Caco-2 (cell line): Measurements from ENCODE around the gene RALGAPA2. TPM values are rescaled to one million over a fixed set of nuclear protein-coding genes. Genes with fewer than 3 reads are reported as not detected.

ENCODE experiments used
- BruUV-seq: library from RNA; stranded (reverse); fragments of 400-500 nt; replicated peaks from 2 replicates; lab custom pipeline; 2021; lab: Mats Ljungman, UMichigan
- CTCF ChIA-PET: fragments of 300-600 bp; sonication (Branson Sonifier 250); formaldehyde crosslinking; loops from one replicate; lab custom pipeline; 2022; ENCODE audit warnings: antibody characterized with exemption; lab: Charles Lee
- POLR2A ChIA-PET: fragments of 300-600 bp; sonication (Branson Sonifier 250); formaldehyde crosslinking; loops from one replicate; lab custom pipeline; 2022; ENCODE audit warnings: antibody characterized with exemption; lab: Charles Lee
- DNase-seq, 2 experiments: peaks; one replicate each; pipeline versions ENCODE4 v3.0.0 to v3.0.0-alpha.2; 2020 to 2022
- H3K27me3 ChIP-seq: replicated peaks from 2 replicates; pipeline ENCODE4 v1.6.0; 2011; ENCODE audit warnings: low read length; ENCODE audit not compliant: control insufficient read depth, insufficient read depth
- H3K36me3 ChIP-seq: 2 replicates; pipeline ENCODE4 v1.5.1; 2011; ENCODE audit warnings: low read length; ENCODE audit not compliant: control insufficient read depth, insufficient read depth
- H3K4me1 ChIP-seq: fragments of 250-450 bp; sonication (Bioruptor Pico); 2 replicates; pipeline ENCODE4 v1.5.1; 2020; ENCODE audit warnings: mild to moderate bottlenecking
- H3K4me3 ChIP-seq: 2 replicates; pipeline ENCODE4 v1.5.1; 2011; ENCODE audit warnings: low read depth, mild to moderate bottlenecking, control low read depth, low read length
- H3K9me3 ChIP-seq: fragments of 250-450 bp; sonication (Bioruptor Pico); 2 replicates; pipeline ENCODE4 v1.5.1; 2020; ENCODE audit warnings: mild to moderate bottlenecking, moderate library complexity
- H3K27ac Mint-ChIP-seq: one replicate; pipeline ENCODE4 v1.8.0; 2022; ENCODE audit warnings: mixed read lengths; ENCODE audit not compliant: unreplicated experiment
- H3K27me3 Mint-ChIP-seq: one replicate; pipeline ENCODE4 v1.8.0; 2022; ENCODE audit warnings: mixed read lengths; ENCODE audit not compliant: insufficient read depth, unreplicated experiment
- H3K36me3 Mint-ChIP-seq: one replicate; pipeline ENCODE4 v1.8.0; 2022; ENCODE audit warnings: mild to moderate bottlenecking, mixed read lengths; ENCODE audit not compliant: insufficient read depth, unreplicated experiment
- H3K4me1 Mint-ChIP-seq: one replicate; pipeline ENCODE4 v1.8.0; 2022; ENCODE audit warnings: low read depth, mixed read lengths; ENCODE audit not compliant: unreplicated experiment
- H3K4me3 Mint-ChIP-seq: one replicate; pipeline ENCODE4 v1.8.0; 2022; ENCODE audit warnings: mild to moderate bottlenecking, moderate library complexity, mixed read lengths; ENCODE audit not compliant: unreplicated experiment
- H3K9me3 Mint-ChIP-seq: one replicate; pipeline ENCODE4 v1.8.0; 2022; ENCODE audit warnings: mixed read lengths; ENCODE audit not compliant: unreplicated experiment
- CTCF ChIP-seq, 2 experiments: fragments of 200-600 bp in 1 of 2; IDR thresholded peaks; 1 replicate in 1 of 2; 2 replicates in 1 of 2; pipeline versions ENCODE4 v1.5.1 to v1.8.0; 2011 to 2022; ENCODE audit warnings: antibody characterized with exemption in 1 of 2, control low read depth in 1 of 2, inconsistent platforms in 1 of 2, low read depth in 1 of 2, low read length in 1 of 2, mild to moderate bottlenecking in 1 of 2, moderate library complexity in 1 of 2; ENCODE audit not compliant: insufficient read depth in 1 of 2, severe bottlenecking in 1 of 2, unreplicated experiment in 1 of 2
- intact Hi-C: fragments of 100-400 bp; cut with micrococcal nuclease; formaldehyde crosslinking; loops from one replicate; pipeline ENCODE4 v1.10.0; 2022; ENCODE audit not compliant: unreplicated experiment
- total RNA-seq: library from RNA; stranded (reverse); gene quantifications from 2 replicates; pipeline ENCODE4 v1.2.3, GENCODE V29; 2022

The RALGAPA2 gene
- total RNA-seq, 1 experiment from 2014 or later = 17.3 TPM

DNA sequence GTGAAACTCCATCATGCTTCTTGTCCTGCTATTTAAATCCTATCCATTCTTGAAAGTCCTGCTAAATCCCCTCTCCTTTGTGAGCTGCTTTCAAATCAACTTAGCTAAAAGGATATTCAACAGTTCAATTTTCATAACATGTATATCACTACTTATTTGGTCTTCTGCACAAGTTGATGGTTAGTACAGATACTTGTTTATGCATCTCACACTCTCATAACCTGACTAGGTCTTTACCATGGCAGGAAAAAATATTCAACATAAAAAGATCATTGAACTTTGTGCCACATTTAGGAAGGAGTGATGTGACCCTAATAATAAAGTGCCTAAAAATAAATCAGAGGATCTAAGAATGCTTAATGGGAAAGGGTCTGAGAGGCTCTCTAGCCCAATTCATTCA is 148.2 kb downstream of the RALGAPA2 start:
- Histone ChIP-seq H3K36me3 (no peaks in the 10 kb centered on the region), H3K4me1 (peaks cover 18% of the 10 kb centered on the region), H3K27me3 (no peaks in the 10 kb centered on the region), H3K9me3 (no peaks in the 10 kb centered on the region), H3K4me3 (no peak overlapping the region)
- no TSS peak for BruUV-seq
- no peaks in the 10 kb centered on the region for H3K36me3 Mint-ChIP-seq
- no peak for DNase-seq
- POLR2A ChIA-PET = no interaction called here
- H3K4me1 Mint-ChIP-seq = no peaks in the 10 kb centered on the region
- H3K4me3 Mint-ChIP-seq = no peak overlapping the region
- H3K27ac Mint-ChIP-seq = no peak overlapping the region
- H3K9me3 Mint-ChIP-seq = no peaks in the 10 kb centered on the region
- TF ChIP-seq CTCF (IDR thresholded peaks at IDR 0.05; ENCODE audit: insufficient read depth in 1 of 2, low read depth in 1 of 2, low read length in 1 of 2, severe bottlenecking in 1 of 2, unreplicated experiment in 1 of 2) = no peak
- CTCF ChIA-PET = no interaction called here
- intact Hi-C loops = no loop called here
- no peaks in the 10 kb centered on the region for H3K27me3 Mint-ChIP-seq

DNA sequence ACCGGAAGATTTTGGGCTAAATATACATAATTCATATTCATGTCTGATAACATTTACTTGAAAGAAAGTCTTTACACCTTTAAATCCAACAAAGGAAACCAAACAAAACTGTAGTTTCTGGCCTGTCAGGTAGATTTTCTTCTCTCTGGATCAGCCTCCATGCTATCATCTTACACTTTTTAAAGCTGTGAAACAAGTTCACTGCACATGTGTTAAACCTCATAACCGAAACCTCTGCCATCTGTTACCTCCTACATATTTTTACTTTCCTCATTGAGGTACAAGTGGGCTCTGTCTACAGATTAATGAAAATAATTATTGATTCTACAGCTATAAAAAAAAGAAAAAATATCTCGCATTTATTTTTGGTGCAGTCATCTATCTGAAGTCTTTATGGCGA is 149.9 kb downstream of the RALGAPA2 start:
- DNase-seq = no peak
- H3K9me3 Mint-ChIP-seq = no peaks in the 10 kb centered on the region
- no peaks in the 10 kb centered on the region for H3K27me3 Mint-ChIP-seq
- no peak overlapping the region for H3K4me3 Mint-ChIP-seq
- no peak overlapping the region for H3K4me3 ChIP-seq
- no peaks in the 10 kb centered on the region for H3K36me3 ChIP-seq
- peaks cover 18% of the 10 kb centered on the region for H3K4me1 ChIP-seq
- BruUV-seq = no TSS peak
- no peaks in the 10 kb centered on the region for H3K36me3 Mint-ChIP-seq
- H3K27ac Mint-ChIP-seq = no peak overlapping the region
- intact Hi-C loops = no loop called here
- ChIA-PET POLR2A (interaction anchor here (0.6 kb wide), 1 partner anchor 10 kb away, joined by 3 read pairs; no protein-coding TSS in a partner anchor), CTCF (no interaction called here)
- H3K4me1 Mint-ChIP-seq = no peaks in the 10 kb centered on the region
- no peaks in the 10 kb centered on the region for H3K9me3 ChIP-seq
- no peaks in the 10 kb centered on the region for H3K27me3 ChIP-seq
- no peak for TF ChIP-seq CTCF (IDR thresholded peaks at IDR 0.05; ENCODE audit: insufficient read depth in 1 of 2, low read depth in 1 of 2, low read length in 1 of 2, severe bottlenecking in 1 of 2, unreplicated experiment in 1 of 2)

GRCh38 chr20:20561841-20562240 is 150.6 kb downstream of the RALGAPA2 start:
- Mint-ChIP-seq H3K36me3 (no peaks in the 10 kb centered on the region), H3K27ac (no peak overlapping the region), H3K27me3 (no peaks in the 10 kb centered on the region), H3K4me3 (no peak overlapping the region), H3K4me1 (no peaks in the 10 kb centered on the region), H3K9me3 (no peaks in the 10 kb centered on the region)
- ChIA-PET CTCF (no interaction called here), POLR2A (no interaction called here)
- intact Hi-C loops = no loop called here
- BruUV-seq = no TSS peak
- Histone ChIP-seq H3K27me3 (no peaks in the 10 kb centered on the region), H3K9me3 (no peaks in the 10 kb centered on the region), H3K4me3 (no peak overlapping the region), H3K36me3 (no peaks in the 10 kb centered on the region), H3K4me1 (peaks cover 12% of the 10 kb centered on the region)
- no peak for TF ChIP-seq CTCF (IDR thresholded peaks at IDR 0.05; ENCODE audit: insufficient read depth in 1 of 2, low read depth in 1 of 2, low read length in 1 of 2, severe bottlenecking in 1 of 2, unreplicated experiment in 1 of 2)
- DNase-seq = no peak
